Tibial artery (tissue), 4 donors: ENCODE measurements around the gene IFNGR1.

ENCODE experiments used
- DNase-seq, 2 donors: peaks; one replicate each; pipeline ENCODE4 v3.0.0-alpha.2; 2019
- H3K27ac ChIP-seq, 2 donors: fragments of 200-600 bp; sonication (generic) in 1 of 2; 1 replicate in 1 of 2; 2 replicates in 1 of 2; pipeline ENCODE4 v1.5.1; 2018 to 2019; ENCODE audit warnings: mild to moderate bottlenecking in 1 of 2
- H3K27me3 ChIP-seq, 2 donors: fragments of 200-600 bp; sonication (generic) in 1 of 2; one replicate each; pipeline versions ENCODE4 v1.5.1 to v1.6.0; 2016 to 2019
- H3K36me3 ChIP-seq, 3 donors: fragments of 200-600 bp; sonication (generic) in 2 of 3; one replicate each; pipeline ENCODE4 v1.5.1; 2016 to 2019; ENCODE audit warnings: mild to moderate bottlenecking in 2 of 3
- H3K4me1 ChIP-seq, 4 donors: fragments of 200-600 bp; sonication (generic) in 2 of 4; 1 replicate in 3 of 4; 2 replicates in 1 of 4; pipeline ENCODE4 v1.5.1; 2016 to 2019
- H3K4me3 ChIP-seq, 2 donors: fragments of 200-600 bp; sonication (generic) in 1 of 2; 1 replicate in 1 of 2; 2 replicates in 1 of 2; pipeline ENCODE4 v1.5.1; 2018 to 2019; ENCODE audit warnings: mild to moderate bottlenecking in 2 of 2
- H3K9me3 ChIP-seq, 3 donors: fragments of 200-600 bp; sonication (generic) in 1 of 3; one replicate each; pipeline ENCODE4 v1.5.1; 2016 to 2019
- intact Hi-C: fragments of 100-400 bp; cut with DNase I; formaldehyde crosslinking; loops from one replicate; pipeline ENCODE4 v1.15.0; 2023; ENCODE audit warnings: low total_unique reads
- TF ChIP-seq, protein P1 (sequence below), 2 experiments: fragments of 200-600 bp in 1 of 2; fragments of 450-650 bp in 1 of 2; IDR thresholded peaks; one replicate each; pipeline ENCODE4 v1.5.1; 2017 to 2019; ENCODE audit warnings: antibody characterized with exemption in 2 of 2, mild to moderate bottlenecking in 1 of 2, moderate library complexity in 1 of 2

The IFNGR1 gene

DNA sequence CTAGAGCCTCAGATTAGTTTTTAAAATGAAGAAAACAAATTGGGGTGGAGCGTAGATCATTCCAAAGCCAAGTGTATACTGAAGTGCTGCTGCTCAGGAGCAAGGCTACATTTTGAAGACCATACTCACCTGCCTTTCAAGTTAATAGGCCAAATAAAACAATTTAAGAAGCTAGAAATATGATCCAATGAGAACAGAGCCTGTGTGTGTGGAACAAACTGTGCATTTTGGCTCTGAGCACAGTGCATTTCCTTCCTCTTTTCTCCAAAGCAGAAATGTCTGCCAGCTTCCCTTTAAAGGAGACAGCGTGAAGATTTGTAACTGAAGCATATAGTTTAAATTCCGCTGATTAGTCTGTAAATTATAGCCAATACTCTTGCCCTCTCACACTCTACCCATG lies 3.2 kb upstream of the IFNGR1 start:
- intact Hi-C loops, result no loop called here
- H3K27ac ChIP-seq, result peak overlapping the region in 1 of 2 donors; percentile 16
- peaks cover 0 to 21% (median 10%) of the 10 kb centered on the region in 4 donors for H3K4me1 ChIP-seq
- TF ChIP-seq, protein P1, sequence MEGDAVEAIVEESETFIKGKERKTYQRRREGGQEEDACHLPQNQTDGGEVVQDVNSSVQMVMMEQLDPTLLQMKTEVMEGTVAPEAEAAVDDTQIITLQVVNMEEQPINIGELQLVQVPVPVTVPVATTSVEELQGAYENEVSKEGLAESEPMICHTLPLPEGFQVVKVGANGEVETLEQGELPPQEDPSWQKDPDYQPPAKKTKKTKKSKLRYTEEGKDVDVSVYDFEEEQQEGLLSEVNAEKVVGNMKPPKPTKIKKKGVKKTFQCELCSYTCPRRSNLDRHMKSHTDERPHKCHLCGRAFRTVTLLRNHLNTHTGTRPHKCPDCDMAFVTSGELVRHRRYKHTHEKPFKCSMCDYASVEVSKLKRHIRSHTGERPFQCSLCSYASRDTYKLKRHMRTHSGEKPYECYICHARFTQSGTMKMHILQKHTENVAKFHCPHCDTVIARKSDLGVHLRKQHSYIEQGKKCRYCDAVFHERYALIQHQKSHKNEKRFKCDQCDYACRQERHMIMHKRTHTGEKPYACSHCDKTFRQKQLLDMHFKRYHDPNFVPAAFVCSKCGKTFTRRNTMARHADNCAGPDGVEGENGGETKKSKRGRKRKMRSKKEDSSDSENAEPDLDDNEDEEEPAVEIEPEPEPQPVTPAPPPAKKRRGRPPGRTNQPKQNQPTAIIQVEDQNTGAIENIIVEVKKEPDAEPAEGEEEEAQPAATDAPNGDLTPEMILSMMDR (IDR thresholded peaks at IDR 0.05), result no peak
- no peak for DNase-seq
- H3K36me3 ChIP-seq, result no peaks in the 10 kb centered on the region
- no peaks in the 10 kb centered on the region for H3K9me3 ChIP-seq
- no peak overlapping the region for H3K4me3 ChIP-seq
- no peaks in the 10 kb centered on the region for H3K27me3 ChIP-seq

DNA sequence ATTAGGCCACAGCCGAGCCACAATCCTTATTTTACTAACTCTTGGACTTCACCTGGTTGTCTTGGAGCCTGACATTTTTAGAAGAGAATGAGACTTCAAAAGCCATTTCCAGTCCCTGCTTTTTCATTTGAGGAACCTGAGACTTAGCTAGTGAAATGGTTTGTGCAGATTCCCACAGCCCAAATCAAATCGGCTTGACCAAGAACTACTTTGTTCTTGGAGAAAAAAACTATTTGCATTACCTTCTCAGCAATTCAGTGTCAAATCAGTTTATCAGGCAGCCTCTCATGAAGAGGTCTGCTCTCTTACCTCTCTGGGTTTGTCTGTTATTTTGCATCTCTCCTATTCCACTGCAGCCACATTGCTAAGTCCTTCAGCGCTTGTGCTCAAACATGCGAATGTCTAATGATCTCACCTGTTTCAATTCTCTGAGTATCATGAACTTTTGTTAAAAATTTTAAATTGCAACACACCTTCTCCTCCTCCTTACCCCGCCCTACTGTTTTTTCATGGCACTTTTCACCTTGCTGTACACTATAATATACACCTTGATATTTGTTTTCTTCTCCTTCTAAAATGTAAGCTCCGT lies 573 bp upstream of the IFNGR1 start:
- Histone ChIP-seq H3K4me1 (peaks cover 0 to 43% (median 25%) of the 10 kb centered on the region in 4 donors), H3K4me3 (peak overlapping the region; percentile 74 to 95), H3K36me3 (no peaks in the 10 kb centered on the region), H3K27ac (peak overlapping the region; percentile 95 to 99), H3K27me3 (no peaks in the 10 kb centered on the region), H3K9me3 (no peaks in the 10 kb centered on the region)
- intact Hi-C loops, result no loop called here
- TF ChIP-seq, protein P1 (IDR thresholded peaks at IDR 0.05), result no peak
- no peak for DNase-seq

DNA sequence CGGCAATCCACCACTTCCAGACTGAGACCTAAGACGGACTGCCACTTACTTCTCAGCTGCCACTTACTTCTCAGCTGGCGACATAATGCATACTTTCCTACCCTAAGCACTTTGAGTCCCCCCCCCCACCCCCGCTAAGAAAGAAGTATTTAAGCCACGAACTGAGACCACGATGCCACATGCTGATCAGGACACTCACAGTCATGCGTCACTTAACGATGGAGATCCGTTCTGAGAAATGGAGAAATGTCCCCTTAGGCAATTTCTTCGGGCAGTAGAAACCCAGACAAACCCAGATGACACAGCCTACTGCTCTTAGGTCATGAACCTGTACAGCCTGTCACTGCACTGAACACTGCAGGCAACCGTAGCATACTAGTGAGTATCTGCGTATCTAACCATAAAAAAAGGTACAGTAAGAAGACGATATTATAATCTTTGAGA lies 690 bp downstream of the IFNGR1 start:
- TF ChIP-seq, protein P1 (IDR thresholded peaks at IDR 0.05), result no peak
- Histone ChIP-seq H3K9me3 (no peaks in the 10 kb centered on the region), H3K27me3 (no peaks in the 10 kb centered on the region), H3K4me3 (peak overlapping the region; percentile 74 to 95), H3K4me1 (peaks cover 0 to 52% (median 37%) of the 10 kb centered on the region in 4 donors), H3K36me3 (no peaks in the 10 kb centered on the region), H3K27ac (peak overlapping the region; percentile 95 to 99)
- DNase-seq, result peak in 1 of 2 donors; percentile 51
- intact Hi-C loops, result no loop called here

DNA sequence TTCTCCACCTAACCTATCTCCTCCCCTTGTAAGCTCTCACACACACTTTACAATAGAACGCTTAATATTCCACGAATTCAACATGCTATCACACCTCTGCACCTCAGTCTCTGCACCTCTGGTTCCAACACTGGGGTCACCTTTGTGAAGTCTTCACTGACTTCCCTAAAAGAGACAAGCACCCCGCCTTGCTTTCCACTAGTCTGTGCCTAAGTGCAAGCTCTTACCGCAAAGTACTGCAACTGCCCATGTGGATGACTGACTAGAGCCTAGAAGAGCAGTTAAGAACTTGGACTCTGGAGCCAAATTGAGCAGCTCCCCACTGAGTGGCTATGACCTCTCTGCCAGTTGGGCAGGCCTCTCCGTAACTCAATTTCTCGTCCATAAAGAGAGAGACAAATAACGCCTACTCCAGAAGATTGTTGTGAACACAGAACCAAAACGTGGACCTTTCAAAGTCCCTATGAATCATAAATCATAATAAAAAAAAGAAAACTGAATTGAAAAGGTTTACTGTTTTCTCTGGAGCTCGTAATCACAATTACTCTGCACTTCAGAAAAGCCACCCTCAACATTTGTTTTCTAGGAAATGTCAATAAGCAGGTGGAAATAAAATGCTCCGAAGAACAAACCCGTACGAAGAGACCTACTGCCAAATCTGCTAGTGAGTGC lies 1.2 kb downstream of the IFNGR1 start:
- no peaks in the 10 kb centered on the region for H3K27me3 ChIP-seq
- H3K4me1 ChIP-seq, result peaks cover 0 to 57% (median 40%) of the 10 kb centered on the region in 4 donors
- peak overlapping the region; percentile 74 to 95 for H3K4me3 ChIP-seq
- TF ChIP-seq, protein P1 (IDR thresholded peaks at IDR 0.05), result no peak
- H3K9me3 ChIP-seq, result no peaks in the 10 kb centered on the region
- intact Hi-C loops, result no loop called here
- H3K27ac ChIP-seq, result peak overlapping the region; percentile 95 to 99
- DNase-seq, result peak in 1 of 2 donors; percentile 48
- no peaks in the 10 kb centered on the region for H3K36me3 ChIP-seq

DNA sequence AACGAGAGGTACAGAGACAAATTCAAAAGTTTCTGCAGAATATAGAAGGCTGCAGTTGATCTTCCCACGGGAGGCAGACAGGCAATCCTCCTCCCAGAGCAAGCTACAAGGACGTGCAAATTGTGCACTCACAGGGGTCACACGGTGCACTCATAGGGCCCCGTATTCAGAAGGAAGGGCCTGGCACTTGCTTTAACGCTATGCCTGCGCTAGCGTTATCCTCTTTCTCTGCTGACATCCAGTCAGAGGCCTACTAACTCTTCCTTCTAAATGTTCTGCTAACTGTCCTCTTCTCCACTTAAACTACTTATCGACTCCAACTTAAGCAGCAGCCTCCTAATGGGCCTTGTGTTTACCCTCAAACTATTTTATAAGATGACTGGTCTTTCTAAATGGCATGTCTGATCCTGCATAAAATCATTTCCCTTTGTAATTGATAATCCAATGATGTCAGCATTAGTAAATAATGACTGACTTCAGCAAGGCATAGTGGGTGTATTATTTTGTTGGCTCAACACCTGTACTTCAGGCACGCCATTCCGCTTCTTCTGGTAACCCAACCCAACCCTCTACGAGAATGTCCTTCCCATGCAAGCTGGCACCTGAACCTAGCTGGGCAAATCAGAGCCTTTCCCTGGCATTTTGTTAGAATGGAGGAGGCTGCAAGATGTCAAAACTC lies 2.2 kb downstream of the IFNGR1 start:
- Histone ChIP-seq H3K27ac (peak overlapping the region; percentile 95 to 99), H3K36me3 (no peaks in the 10 kb centered on the region), H3K27me3 (no peaks in the 10 kb centered on the region), H3K4me3 (peak overlapping the region; percentile 74 to 95), H3K9me3 (no peaks in the 10 kb centered on the region), H3K4me1 (peaks cover 0 to 65% (median 43%) of the 10 kb centered on the region in 4 donors)
- intact Hi-C loops, result no loop called here
- TF ChIP-seq, protein P1 (IDR thresholded peaks at IDR 0.05), result no peak
- no peak for DNase-seq
